GM12878 (cell line): ENCODE measurements around the gene MLLT3. TPM values are rescaled to one million over a fixed set of nuclear protein-coding genes. Genes with fewer than 3 reads are reported as not detected.

ENCODE experiments used
- ATAC-seq: fragments of 200-7000 bp; cut with Tn5 transposase; 3 replicates; pipeline ENCODE4 v1.9.1; 2020; ENCODE audit warnings: mild to moderate bottlenecking, moderate library complexity
- BruUV-seq: library from RNA; stranded (reverse); fragments of 400-500 nt; replicated peaks from 2 replicates; lab custom pipeline; 2021; lab: Mats Ljungman, UMichigan
- CTCF ChIA-PET: fragments of 300-600 bp; sonication (Branson Sonifier 250); formaldehyde crosslinking; extraction: SDS; loops from one replicate; lab custom pipeline; 2021; ENCODE audit warnings: inconsistent platforms; lab: Yijun Ruan, JAX
- POLR2A ChIA-PET: fragments of 350-600 bp; formaldehyde crosslinking; extraction: SDS; loops from one replicate; lab custom pipeline; 2021; ENCODE audit warnings: inconsistent platforms; lab: Charles Lee
- RAD21 ChIA-PET: fragments of 300-600 bp; sonication (Branson Sonifier 250); formaldehyde crosslinking; loops from one replicate; lab custom pipeline; 2023; ENCODE audit warnings: antibody characterized with exemption; ENCODE audit not compliant: unreplicated experiment; lab: Charles Lee
- SMC1A ChIA-PET: fragments of 300-600 bp; sonication (Branson Sonifier 250); formaldehyde crosslinking; loops from one replicate; lab custom pipeline; 2023; ENCODE audit not compliant: unreplicated experiment, uncharacterized antibody; lab: Charles Lee
- DNase-seq: peaks from one replicate; pipeline ENCODE4 v3.0.0-alpha.2; 2011; ENCODE audit warnings: low read depth, low spot score
- FAIRE-seq: peaks from 3 replicates; lab custom pipeline; 2011; peaks lifted over from hg19 to GRCh38; lab: Jason Lieb, UNC
- H2AFZ ChIP-seq: 2 replicates; pipeline ENCODE4 v1.6.0; 2011; ENCODE audit warnings: low read depth, low read length, control low read depth; ENCODE audit not compliant: control insufficient read depth
- H3K27ac ChIP-seq: 2 replicates; pipeline ENCODE4 v1.5.1; 2011; ENCODE audit warnings: control low read depth; ENCODE audit not compliant: control insufficient read depth, insufficient read depth
- H3K27me3 ChIP-seq, 2 experiments: replicated peaks in 1 of 2; 2 replicates each; pipeline versions ENCODE4 v1.6.0 to v1.6.1; 2011; ENCODE audit warnings: low read length in 1 of 2; ENCODE audit not compliant: control insufficient read depth in 2 of 2, insufficient read depth in 2 of 2
- H3K36me3 ChIP-seq, 2 experiments: 2 replicates each; pipeline ENCODE4 v1.5.1; 2011; ENCODE audit warnings: low read length in 1 of 2; ENCODE audit not compliant: control insufficient read depth in 2 of 2, insufficient read depth in 2 of 2
- H3K4me1 ChIP-seq: 2 replicates; pipeline ENCODE4 v1.6.1; 2011; ENCODE audit warnings: mild to moderate bottlenecking, low read length, moderate library complexity, mixed read lengths; ENCODE audit not compliant: control insufficient read depth, insufficient read depth
- H3K4me2 ChIP-seq: 2 replicates; pipeline ENCODE4 v1.6.0; 2011; ENCODE audit warnings: control low read depth; ENCODE audit not compliant: control insufficient read depth, insufficient read depth
- H3K4me3 ChIP-seq: fragments of 200-600 bp; sonication (generic); 2 replicates; pipeline ENCODE4 v1.5.1; 2016
- H3K79me2 ChIP-seq: 2 replicates; pipeline ENCODE4 v1.6.0; 2011; ENCODE audit warnings: low read length; ENCODE audit not compliant: control insufficient read depth, insufficient read depth
- H3K9ac ChIP-seq: 2 replicates; pipeline ENCODE4 v1.8.0; 2011; ENCODE audit warnings: low read length, control low read depth, mixed read lengths; ENCODE audit not compliant: control insufficient read depth, insufficient read depth
- H3K9me3 ChIP-seq: replicated peaks from 3 replicates; pipeline ENCODE4 v1.5.1; 2011; ENCODE audit warnings: mild to moderate bottlenecking, low read length; ENCODE audit not compliant: control insufficient read depth, insufficient read depth
- H4K20me1 ChIP-seq: 2 replicates; pipeline ENCODE4 v1.6.0; 2011; ENCODE audit not compliant: control insufficient read depth, insufficient read depth
- STAT3 ChIP-seq: IDR thresholded peaks from 2 replicates; pipeline ENCODE4 v1.6.1; 2011; ENCODE audit warnings: low read depth, low read length, improper control_type of control experiment
- WGBS: methylation state at CpG from one replicate; pipeline ENCODE4 v1.1.6; 2016; ENCODE audit warnings: low lambda C conversion rate; ENCODE audit not compliant: insufficient replicate concordance, insufficient coverage; ENCODE audit errors: missing lambda C conversion rate; 5-methylcytosine and 5-hydroxymethylcytosine counted together
- in situ Hi-C: fragments of 300-500 bp; cut with MboI; formaldehyde crosslinking; loops from 9 replicates; pipeline ENCODE4 v1.14.3; 2018; ENCODE audit warnings: mixed read lengths
- intact Hi-C: fragments of 100-400 bp; cut with micrococcal nuclease; formaldehyde crosslinking; loops from one replicate; pipeline ENCODE4 v1.14.2; 2022; ENCODE audit not compliant: unreplicated experiment
- polyA plus RNA-seq, 11 experiments: library from polyadenylated mRNA; depleted of rRNA in 4 of 11; unstranded in 6 of 11; stranded (reverse) in 5 of 11; fragments of >200 nt; fragmentation: Nextera tagmentation in 4 of 11; fragmentation: Illumina TruSeq in 1 of 11; extraction: Ambion mirVana in 4 of 11; extraction: Trizol in 1 of 11; gene quantifications; 1 replicate in 1 of 11; 2 replicates in 10 of 11; pipeline versions ENCODE4 v1.2.1 to v1.2.3, GENCODE V29; 2011 to 2016; ENCODE audit warnings: inconsistent platforms in 2 of 11, missing spikeins in 2 of 11, low read depth in 1 of 11
- total RNA-seq, 4 experiments: library from RNA; depleted of rRNA in 3 of 4; stranded (reverse); fragments of >200 nt in 3 of 4; fragmentation: Illumina TruSeq in 1 of 4; extraction: Trizol in 1 of 4; gene quantifications; 2 replicates each; pipeline versions ENCODE4 v1.2.1 to v1.2.3, GENCODE V29; 2013 to 2021
- TF ChIP-seq, protein P1 (sequence below): fragments of 450-650 bp; IDR thresholded peaks from 2 replicates; pipeline ENCODE4 v1.6.1; 2017; ENCODE audit warnings: mild to moderate bottlenecking, moderate library complexity
- TF ChIP-seq, protein P2 (sequence below): IDR thresholded peaks from 2 replicates; pipeline ENCODE4 v1.6.1; 2011; ENCODE audit warnings: mild to moderate bottlenecking, low read depth, low read length, moderate library complexity; ENCODE audit not compliant: insufficient replicate concordance

The MLLT3 gene
- total and polyA plus RNA-seq, 10 of the 15 experiments (the other 5 are each of a cell fraction or from before 2014, with no cell fraction given): 17.7 to 72.3 (median 35.6) TPM

DNA sequence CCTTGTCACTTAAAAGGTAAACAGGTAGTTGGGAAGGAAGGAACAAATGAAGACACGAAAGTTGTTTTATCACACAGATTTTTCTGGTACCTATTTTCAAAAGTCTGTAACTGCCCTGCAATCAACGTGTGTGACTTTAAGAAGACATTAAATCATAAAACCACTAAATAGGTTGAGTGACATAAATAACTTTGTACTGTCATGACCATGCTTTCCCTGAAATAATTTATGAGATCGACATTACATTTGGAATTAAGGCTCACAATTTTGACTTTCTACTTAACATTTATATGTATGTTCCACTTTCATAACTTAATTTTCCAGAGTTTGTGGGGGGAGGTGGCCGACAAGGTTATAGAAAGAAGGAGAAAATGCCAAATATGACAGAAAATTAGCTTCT lies 181.1 kb downstream of the MLLT3 start:
- H3K9ac ChIP-seq: no peak overlapping the region
- BruUV-seq: no TSS peak
- H3K4me1 ChIP-seq: peaks cover 23% of the 10 kb centered on the region
- H3K79me2 ChIP-seq: peaks cover 6% of the 10 kb centered on the region
- H4K20me1 ChIP-seq: no peaks in the 10 kb centered on the region
- H3K27me3 ChIP-seq: no peaks in the 10 kb centered on the region
- ChIA-PET SMC1A (interaction anchor here (0.7 to 1.7 kb wide), 4 partner anchors 10 to 59 kb away, joined by 3 to 5 read pairs (median 4); no protein-coding TSS in a partner anchor), CTCF (interaction anchor here (1.0 kb wide), 1 partner anchor 500 kb away, joined by 3 read pairs; no protein-coding TSS in a partner anchor), POLR2A (interaction anchor here (1.3 kb wide), 1 partner anchor 11 kb away, joined by 3 read pairs; no protein-coding TSS in a partner anchor), RAD21 (interaction anchor here (0.8 kb wide), 1 partner anchor 181 kb away, joined by 3 read pairs; the partner anchor contains the start of gene MLLT3)
- H3K4me2 ChIP-seq: peak overlapping the region; percentile 84
- FAIRE-seq: no peak
- H3K9me3 ChIP-seq: no peaks in the 10 kb centered on the region
- H3K27ac ChIP-seq: peak overlapping the region; percentile 34; the same call in 1 of the 2 replicates
- no peak for ATAC-seq
- peak overlapping the region; percentile 26 for H2AFZ ChIP-seq
- no peak for TF ChIP-seq STAT3
- TF ChIP-seq, protein P1, sequence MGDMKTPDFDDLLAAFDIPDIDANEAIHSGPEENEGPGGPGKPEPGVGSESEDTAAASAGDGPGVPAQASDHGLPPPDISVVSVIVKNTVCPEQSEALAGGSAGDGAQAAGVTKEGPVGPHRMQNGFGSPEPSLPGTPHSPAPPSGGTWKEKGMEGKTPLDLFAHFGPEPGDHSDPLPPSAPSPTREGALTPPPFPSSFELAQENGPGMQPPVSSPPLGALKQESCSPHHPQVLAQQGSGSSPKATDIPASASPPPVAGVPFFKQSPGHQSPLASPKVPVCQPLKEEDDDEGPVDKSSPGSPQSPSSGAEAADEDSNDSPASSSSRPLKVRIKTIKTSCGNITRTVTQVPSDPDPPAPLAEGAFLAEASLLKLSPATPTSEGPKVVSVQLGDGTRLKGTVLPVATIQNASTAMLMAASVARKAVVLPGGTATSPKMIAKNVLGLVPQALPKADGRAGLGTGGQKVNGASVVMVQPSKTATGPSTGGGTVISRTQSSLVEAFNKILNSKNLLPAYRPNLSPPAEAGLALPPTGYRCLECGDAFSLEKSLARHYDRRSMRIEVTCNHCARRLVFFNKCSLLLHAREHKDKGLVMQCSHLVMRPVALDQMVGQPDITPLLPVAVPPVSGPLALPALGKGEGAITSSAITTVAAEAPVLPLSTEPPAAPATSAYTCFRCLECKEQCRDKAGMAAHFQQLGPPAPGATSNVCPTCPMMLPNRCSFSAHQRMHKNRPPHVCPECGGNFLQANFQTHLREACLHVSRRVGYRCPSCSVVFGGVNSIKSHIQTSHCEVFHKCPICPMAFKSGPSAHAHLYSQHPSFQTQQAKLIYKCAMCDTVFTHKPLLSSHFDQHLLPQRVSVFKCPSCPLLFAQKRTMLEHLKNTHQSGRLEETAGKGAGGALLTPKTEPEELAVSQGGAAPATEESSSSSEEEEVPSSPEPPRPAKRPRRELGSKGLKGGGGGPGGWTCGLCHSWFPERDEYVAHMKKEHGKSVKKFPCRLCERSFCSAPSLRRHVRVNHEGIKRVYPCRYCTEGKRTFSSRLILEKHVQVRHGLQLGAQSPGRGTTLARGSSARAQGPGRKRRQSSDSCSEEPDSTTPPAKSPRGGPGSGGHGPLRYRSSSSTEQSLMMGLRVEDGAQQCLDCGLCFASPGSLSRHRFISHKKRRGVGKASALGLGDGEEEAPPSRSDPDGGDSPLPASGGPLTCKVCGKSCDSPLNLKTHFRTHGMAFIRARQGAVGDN: no peak
- TF ChIP-seq, protein P2, sequence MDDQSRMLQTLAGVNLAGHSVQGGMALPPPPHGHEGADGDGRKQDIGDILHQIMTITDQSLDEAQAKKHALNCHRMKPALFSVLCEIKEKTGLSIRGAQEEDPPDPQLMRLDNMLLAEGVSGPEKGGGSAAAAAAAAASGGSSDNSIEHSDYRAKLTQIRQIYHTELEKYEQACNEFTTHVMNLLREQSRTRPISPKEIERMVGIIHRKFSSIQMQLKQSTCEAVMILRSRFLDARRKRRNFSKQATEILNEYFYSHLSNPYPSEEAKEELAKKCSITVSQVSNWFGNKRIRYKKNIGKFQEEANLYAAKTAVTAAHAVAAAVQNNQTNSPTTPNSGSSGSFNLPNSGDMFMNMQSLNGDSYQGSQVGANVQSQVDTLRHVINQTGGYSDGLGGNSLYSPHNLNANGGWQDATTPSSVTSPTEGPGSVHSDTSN: no peak
- 34% methylated on average over 4 of the region's 4 CpGs for WGBS
- intact Hi-C loops (no loop called here), in situ Hi-C loops (no loop called here)
- H3K36me3 ChIP-seq: 0 out of 4 replicates have a peak, but pooled peaks cover 0 to 5% of the 10 kb centered on the region in 2 experiments
- peak overlapping the region; percentile 43; the same call in 1 of the 2 replicates for H3K4me3 ChIP-seq
- DNase-seq: no peak
